Ramos (cell line): Measurements from ENCODE around the gene FAHD2B.
"Not testable (repeated sequence)": the region's sequence is repeated elsewhere in the genome, so short reads cannot be mapped to it uniquely, and the experiment has no call there.

Experiments used
- in situ Hi-C: fragments of 300-500 bp; cut with MboI; formaldehyde crosslinking; loops from one replicate; pipeline ENCODE4 v1.14.3; 2022; ENCODE audit warnings: low sequenced_read_pairs; ENCODE audit not compliant: unreplicated experiment

Gene FAHD2B

GRCh38 chr2:97068722-97069121 lies 26.0 kb downstream of the FAHD2B start:
- in situ Hi-C loops = not testable (repeated sequence)

- in situ Hi-C loops = no loop called here
Measured at GRCh38 chr2:97068074-97068473, 26.6 kb downstream of the FAHD2B start.

GRCh38 chr2:97067279-97068004 lies 27.2 kb downstream of the FAHD2B start:
- in situ Hi-C loops = no loop called here

GRCh38 chr2:97066030-97066429 lies 28.7 kb downstream of the FAHD2B start:
- in situ Hi-C loops = not testable (repeated sequence)

GRCh38 chr2:97062020-97062419 lies 32.7 kb downstream of the FAHD2B start:
- in situ Hi-C loops = not testable (repeated sequence)

GRCh38 chr2:97059782-97060181 lies 34.9 kb downstream of the FAHD2B start:
- in situ Hi-C loops = not testable (repeated sequence)

GRCh38 chr2:97056150-97056549 lies 38.5 kb downstream of the FAHD2B start:
- in situ Hi-C loops = not testable (repeated sequence)

GRCh38 chr2:97050032-97050431 lies 44.6 kb downstream of the FAHD2B start:
- in situ Hi-C loops = not testable (repeated sequence)

- in situ Hi-C loops = not testable (repeated sequence)
Measured at GRCh38 chr2:97048448-97048847, 46.2 kb downstream of the FAHD2B start.

- in situ Hi-C loops = not testable (repeated sequence)
Measured at GRCh38 chr2:97046676-97047075, 48.0 kb downstream of the FAHD2B start.

GRCh38 chr2:97045895-97046499 lies 48.7 kb downstream of the FAHD2B start:
- in situ Hi-C loops = not testable (repeated sequence)
